Daoy (cell line): ENCODE data around the gene CYP2B6. TPM values are rescaled to one million over a fixed set of nuclear protein-coding genes. Genes with fewer than 3 reads are reported as not detected.
"Not testable (repeated sequence)": the region's sequence is repeated elsewhere in the genome, so short reads cannot be mapped to it uniquely, and the experiment has no call there.

Experiments used
- DNase-seq: peaks from one replicate; pipeline ENCODE4 v3.0.0-alpha.2; 2015; ENCODE audit warnings: low read depth
- total RNA-seq: library from RNA; depleted of rRNA; stranded (reverse); fragments of >200 nt; shearing (Covaris generic); gene quantifications from 2 replicates; pipeline ENCODE4 v1.2.3, GENCODE V29; 2014; rRNA removed

Gene CYP2B6
- total RNA-seq, 1 experiment from 2014 or later = not detected

DNA sequence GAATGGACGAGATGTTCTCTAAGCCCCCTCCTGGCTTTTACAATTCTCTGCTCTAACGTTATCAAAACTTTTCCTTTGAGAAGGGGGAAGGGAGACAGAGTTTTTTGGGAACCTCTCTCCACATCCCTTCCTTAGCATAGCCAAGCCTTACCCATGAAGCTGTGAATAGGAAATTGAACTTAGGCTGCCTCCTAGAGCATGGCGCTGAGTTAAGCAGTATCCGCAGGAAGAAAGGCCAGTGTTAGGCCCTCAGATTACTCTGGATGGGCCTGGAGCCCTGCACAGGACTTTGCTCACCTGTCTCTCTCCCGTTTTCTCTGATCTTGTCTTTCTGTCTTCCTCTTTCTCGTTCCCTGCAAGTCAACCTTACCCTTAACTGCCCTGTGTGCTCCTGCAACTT is 39.6 kb downstream of the CYP2B6 start:
- DNase-seq = no peak

DNA sequence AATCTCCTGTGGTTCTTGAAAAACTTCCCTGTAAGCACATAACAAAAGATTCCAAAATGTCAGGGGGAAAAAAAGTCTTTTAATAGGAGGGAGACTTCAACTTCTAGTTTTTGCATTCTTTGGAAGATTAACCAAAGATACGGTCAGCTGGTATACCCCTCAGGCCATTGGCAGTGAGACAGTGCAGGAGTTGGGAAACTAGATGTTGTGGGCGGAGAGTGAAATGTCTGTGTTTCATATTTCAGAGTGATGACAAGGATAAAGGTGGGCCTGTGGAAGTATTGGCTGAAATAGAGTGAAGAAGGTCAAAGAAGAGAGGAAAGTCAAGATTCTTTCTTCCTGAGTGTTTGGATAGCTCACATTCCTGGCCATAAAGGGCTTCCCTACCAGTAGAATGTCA is 40.8 kb downstream of the CYP2B6 start:
- DNase-seq = no peak

DNA sequence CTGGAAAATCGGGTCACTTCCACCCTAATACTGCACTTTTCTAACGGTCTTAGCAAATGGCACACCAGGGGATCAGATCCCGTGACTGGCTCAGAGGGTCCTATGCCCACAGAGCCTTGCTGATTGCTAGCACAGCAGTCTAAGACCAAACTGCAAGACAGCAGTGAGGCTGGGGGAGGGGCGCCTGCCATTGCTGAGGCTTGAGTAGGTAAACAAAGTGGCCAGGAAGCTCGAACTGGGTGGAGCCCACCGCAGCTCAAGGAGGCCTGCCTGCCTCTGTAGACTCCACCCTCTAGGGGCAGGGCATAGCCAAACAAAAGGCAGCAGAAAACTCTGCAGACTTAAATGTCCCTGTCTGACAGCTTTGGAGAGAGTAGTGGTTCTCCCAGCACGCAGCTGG is 42.2 kb downstream of the CYP2B6 start:
- not testable (repeated sequence) for DNase-seq

DNA sequence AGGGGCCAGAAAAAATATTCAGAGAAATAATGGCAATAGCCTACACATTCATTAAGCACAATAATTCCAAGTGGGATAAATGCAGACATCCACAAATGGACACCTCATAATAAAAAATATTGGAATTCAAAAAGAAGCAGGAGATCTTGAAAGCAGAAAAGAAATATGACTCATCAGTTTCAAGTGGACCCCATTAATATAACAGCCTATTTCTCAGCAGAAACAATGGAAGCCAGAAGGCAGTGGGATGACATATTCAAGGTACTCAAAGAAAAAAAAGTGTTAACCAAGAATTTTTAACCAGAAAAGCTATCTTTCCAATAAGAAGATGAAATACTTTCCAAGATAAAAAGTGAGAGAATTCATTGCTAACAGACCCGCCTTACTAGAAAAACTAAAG is 48.7 kb downstream of the CYP2B6 start:
- no peak for DNase-seq

DNA sequence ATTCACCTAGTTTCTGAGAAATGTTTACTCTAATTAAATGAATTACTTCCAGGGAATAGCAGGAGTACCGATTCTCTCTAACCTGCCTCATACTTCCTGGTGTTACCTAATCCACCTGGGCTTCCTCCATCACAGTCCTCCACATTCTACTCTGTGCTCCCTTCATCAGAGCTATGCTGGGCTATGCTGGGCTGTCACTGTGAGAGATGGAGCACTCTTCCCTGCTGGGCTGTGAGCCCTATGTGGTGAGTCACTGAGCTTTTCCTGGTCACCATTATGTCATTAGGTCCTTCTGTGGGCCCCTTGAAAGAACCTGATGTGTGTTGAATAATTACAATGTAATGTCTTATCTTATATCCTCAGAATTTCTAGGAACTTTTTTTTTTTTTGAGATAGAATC is 54.0 kb downstream of the CYP2B6 start:
- DNase-seq = peak; percentile 74

DNA sequence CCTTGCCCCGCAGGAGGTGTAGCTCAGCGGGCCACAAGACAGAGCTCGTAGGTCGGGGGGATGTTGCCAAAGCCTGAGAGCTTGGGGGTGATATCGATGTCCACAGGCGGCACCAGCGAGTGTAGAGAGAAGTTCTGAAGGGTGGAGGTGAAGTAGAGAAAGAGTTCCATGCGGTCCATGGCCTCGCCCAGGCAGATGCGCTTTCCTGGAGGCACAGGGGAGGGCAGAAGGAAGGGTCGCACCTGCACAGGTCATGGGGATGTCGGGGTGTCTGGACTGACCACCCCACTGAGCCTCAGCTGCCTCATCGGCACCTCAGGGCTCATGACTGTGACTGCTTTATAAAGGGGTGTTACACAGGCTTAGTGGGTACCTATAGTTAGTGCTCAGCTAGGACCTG is 59.3 kb downstream of the CYP2B6 start:
- no peak for DNase-seq

DNA sequence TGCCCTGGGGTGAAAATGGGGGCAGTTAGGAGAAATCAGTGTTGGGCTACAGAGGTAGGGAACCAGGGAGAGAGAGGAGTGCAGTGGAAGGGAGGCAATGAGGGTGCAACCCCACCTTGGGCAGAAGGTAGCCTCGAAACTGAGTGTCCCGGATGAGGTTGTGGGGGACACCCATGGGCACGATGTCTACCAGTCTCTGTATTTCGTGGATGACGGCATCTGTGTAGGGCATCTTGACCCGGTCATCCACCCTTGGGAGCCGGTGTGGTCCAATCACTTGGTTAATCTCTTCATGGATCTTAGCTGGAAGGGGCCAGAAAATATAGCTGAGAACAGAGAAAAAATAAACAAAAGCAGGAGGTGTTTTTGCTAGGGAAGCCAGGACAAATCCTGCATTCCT is 61.1 kb downstream of the CYP2B6 start:
- DNase-seq = not testable (repeated sequence)

DNA sequence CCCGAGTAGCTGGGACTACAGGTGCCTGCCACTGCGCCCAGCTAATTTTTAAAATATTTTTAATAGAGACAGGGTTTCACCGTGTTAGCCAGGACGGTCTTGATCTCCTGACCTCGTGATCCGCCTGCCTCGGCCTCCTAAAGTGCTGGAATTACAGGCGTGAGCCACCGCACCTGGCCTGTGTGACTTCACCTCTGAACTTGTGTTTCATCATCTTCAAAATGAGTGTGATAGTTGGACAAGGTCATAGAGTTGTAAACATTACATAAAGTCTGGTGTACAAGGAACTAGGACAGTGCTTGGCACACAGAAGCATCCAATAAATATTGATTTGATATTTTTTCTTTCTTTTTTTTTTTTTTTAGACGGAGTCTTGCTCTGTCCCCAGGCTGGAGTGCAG is 62.2 kb downstream of the CYP2B6 start:
- not testable (repeated sequence) for DNase-seq

DNA sequence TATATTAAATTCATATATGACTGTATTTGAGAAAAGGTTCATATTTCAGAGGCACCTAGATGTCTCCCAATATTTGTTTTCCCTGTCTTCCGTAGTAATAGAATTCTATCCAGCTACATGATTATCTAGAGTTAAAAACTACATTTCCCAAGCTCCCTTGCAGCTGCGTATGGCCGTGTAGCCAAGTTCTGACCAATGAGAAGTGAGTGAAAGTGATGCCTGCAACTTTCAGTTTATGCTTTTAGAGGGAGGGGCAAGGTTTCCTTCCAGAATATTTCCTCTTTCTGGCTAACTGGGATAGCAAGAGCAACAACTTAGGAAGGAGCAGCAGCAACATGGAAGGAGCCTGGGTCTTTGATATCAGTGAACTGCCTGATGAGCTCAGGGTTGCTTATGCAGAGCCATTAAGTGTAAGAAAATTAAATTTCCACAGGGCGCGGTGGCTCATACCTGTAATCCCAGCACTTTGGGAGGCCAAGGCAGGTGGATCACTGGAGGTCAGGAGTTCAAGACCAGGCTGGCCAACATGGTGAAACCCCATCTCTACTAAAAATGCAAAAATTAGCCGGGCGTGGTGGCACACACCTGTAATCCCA is 74.0 kb downstream of the CYP2B6 start:
- DNase-seq = peak; percentile 68

Other genes starting within 250 kb of the CYP2B6 start
- 0.51 TPM in 1 of 2 replicates, not detected in the other for gene ACTMAP, start 240.8 kb upstream of the CYP2B6 start, total RNA-seq
- gene SNRPA, start 240.1 kb upstream of the CYP2B6 start, total RNA-seq = 64.1 and 71.0 TPM in 2 replicates
- gene MIA, start 215.8 kb upstream of the CYP2B6 start, total RNA-seq = not detected in 2 replicates
- 32.4 and 34.4 TPM in 2 replicates for gene RAB4B, start 213.0 kb upstream of the CYP2B6 start, total RNA-seq
- gene EGLN2, start 192.1 kb upstream of the CYP2B6 start, total RNA-seq = 46.0 and 54.7 TPM in 2 replicates
- not detected in 2 replicates for gene CYP2A6, start 140.8 kb upstream of the CYP2B6 start, total RNA-seq
- not detected in 2 replicates for gene CYP2A7, start 109.1 kb upstream of the CYP2B6 start, total RNA-seq
- gene CYP2A13, start 97.2 kb downstream of the CYP2B6 start, total RNA-seq = not detected in 2 replicates
- gene CYP2F1, start 123.2 kb downstream of the CYP2B6 start, total RNA-seq = not detected in 2 replicates
- gene CYP2S1, start 201.9 kb downstream of the CYP2B6 start, total RNA-seq = 0.77 and 5.0 TPM in 2 replicates
- 170 and 174 TPM in 2 replicates for gene AXL, start 227.9 kb downstream of the CYP2B6 start, total RNA-seq